Activated CD8-positive, alpha-beta memory T cell treated with anti-CD3 and anti-CD28 coated beads for 24 hours (primary cell): ENCODE data around the gene EGF.
A peak's percentile ranks its signal among the peaks of the same experiment; 100 is the strongest.

Experiments used
- DNase-seq: peaks from one replicate; pipeline ENCODE4 v3.0.0-alpha.2; 2020

Gene EGF

DNA sequence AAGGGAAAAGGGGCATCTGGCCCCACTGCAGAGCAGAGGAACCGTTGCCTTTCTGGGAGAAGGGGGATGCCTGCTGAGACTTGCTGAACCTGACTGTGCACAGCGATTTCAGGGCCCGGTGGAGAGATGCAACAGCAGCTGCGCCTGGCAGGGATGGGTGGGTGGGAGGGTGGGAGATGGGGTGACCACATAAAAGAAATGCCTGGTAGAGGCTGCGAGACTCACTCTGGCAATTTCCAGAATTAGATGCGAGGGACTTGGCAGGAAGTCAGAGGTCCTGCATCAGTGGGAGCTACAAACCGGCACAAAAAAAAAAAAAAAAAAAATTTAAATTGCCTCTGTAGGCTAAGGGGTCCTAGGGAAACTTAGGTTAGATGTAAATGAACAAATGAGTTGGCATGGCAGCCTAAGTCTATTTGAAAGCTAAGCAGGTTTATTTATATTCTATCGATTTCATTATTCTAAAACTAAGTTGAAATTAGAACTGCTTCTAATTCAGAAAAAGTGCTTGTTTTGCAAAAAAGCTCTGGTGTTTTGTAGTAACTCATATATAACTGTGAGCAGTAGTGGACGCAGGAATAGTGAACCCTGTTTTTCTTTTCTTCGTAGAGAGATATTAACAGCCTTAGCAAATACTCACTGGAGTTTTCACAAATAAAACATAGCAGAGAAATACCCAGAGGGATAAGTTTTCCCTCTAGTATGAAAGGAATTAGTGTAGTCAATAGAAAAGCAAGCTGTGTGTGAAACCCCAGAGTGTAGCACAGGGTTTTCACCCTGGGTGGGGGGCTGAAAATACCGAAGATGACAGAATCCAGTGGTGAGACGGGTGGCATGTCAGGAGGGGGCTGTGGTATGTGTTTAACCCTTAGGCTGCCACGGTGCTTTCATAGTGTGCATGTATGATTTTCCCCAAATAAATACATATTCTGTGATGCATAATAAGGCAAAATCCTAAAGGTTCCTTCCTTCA, 130.1 kb downstream of the EGF start:
- DNase-seq: no peak

DNA sequence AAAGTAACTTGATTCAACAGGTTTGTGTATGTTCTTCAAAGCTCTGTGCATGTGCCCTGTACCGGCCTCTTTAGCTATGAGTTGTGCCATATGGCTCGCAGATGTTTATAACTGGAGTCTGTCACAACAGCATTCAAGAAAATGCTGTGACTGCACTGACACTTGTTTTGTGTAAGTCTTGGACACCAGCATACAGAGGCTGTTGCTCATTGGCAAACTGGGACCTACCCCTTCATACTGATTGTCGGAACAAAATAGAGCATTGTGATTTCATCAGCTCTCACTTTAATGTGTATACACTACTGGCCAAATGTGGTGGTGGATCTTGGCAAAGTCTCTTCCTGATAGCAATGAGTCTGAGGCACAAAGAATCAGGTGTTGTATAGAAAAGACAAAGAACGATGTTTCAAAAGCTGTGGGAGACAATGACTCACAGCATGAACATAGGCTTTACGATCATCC, 133.9 kb downstream of the EGF start:
- no peak for DNase-seq

DNA sequence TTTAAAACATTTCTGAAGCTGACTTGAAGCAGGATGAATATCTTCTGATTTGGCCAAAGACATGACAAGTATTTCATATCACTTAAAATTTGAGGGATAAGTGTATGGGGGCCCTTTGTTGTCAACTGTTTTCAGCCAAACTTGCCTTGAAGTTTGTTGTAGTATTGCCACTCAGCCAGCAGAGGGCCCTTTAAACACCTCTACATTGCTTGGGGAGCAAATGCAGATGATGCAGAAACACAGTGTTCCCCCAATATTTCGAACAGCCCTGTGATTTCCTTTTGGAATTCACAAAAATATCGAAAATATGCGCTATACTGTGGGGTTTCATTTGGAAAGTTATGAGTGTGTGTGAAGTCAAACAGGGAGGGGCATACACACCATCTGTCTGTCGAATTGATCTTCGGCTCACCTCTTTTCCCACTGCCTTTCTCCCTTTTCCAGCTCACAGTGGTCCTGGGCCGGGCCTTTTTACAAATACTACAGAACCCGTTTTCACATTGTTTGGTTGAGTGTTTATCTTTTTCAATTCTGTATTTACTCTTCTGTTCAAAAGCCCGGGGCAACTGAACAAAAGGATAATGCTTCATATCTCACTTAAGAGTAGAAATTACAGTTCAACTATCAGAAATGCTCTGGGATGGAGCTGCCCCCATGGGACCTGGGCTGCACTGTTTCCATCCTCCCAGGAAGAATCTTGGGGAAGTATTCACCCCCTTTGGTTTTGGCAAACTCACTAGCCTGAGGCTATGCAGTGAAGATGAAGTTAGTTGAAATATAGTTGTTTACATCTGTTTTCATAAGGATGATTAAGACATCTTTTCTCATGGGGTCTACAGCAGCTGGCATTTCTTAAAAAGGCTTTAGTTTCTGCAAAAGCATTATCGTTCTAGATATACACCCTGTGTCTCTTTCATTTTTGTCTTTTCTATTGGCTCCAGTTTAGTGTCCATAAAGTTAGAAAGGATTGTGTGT, 137.6 kb downstream of the EGF start:
- peak; percentile 71 for DNase-seq

DNA sequence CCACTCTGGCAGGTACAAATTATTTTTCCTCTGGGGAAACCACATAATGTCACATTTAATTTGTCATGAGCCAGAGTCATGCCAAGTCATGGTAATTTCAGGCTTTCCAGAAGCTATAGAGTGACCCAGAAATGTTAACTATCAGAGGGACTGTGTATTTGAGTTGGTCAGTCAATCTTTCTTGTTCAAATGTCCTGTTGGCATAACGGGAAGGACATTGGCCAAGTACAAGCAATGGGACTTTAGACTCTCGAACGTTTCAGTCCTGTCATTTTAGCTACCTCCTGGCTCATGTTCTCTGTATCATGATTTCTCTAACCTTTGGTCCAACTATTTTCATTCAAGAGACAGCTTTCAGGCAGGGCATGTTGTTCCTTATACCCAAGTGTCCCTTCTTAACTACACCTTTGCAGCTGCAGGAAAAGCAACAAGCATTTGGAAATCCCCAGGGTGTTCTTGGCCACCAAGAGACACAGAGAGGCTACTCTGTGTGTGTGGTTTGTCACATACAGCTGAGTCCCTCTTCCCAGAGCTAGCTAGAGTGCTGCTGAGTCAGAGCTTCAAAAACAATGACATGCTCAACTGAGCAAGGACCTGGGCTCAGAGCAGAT, 142.6 kb downstream of the EGF start:
- DNase-seq: no peak

DNA sequence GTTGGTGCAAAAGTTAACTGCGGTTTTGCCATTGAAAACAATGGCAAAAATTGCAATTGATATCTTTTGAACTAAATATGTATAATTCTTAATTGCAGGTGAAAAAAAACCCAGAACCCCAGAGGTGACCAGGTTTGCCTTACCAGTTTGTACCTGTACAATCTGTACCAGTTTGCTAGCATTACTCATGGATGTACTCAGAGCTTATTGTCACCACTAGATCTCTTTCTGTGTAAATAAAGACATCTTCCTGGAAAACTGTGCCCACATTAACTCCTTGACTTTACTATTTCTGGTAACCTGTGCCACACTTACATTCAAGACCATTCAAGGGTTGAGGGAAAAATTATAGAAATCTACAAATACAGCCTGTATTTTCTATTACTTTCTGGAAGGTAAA, 146.0 kb downstream of the EGF start:
- no peak for DNase-seq

DNA sequence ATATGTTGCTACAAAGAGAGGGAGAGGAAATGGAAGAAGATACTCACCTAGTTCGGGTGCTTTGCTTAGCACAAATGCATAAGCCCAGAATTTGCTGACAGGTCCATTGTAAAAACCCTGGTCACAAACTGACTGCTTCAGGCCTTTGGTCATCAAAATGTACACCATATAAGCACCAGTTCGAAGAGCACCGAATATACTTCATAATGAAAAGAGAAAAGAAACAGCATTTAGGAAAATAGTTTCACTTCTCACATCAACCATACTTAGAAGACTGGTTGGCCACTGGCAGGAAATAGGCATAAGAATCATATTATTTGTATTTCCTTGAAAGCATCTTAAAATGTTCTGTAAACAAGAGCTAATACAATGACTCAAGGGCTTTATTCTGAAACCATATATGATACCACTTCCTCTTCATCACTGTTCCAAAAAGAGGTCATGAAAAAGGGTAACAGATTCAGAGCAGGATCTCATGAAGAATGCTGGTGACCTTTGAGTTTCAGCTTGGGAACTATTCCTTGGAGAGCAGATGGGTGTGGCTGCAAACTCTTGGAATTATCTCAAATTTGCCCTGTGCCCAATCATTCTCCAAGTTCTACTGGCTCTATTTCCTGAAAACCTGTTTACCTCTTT, 147.0 kb downstream of the EGF start:
- no peak for DNase-seq

DNA sequence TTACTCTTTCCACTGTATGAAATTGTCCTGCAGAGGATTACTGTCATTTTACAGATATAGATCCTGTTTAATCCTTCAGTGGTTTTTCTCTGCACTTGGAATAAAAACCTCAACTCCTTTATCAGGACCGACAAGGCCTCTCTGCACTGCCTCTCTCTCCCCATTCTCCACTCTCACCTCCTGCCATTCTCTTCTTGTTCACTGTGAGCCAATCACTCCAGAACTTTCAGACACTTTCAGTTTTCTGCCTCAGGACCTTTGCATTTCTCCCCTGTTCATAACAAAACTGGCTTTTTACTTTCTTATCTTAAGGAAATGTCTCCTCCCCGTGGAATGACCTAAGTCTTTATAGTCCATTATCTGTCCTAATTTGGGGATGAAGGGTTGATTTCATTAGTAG, 148.4 kb downstream of the EGF start:
- no peak for DNase-seq
